GM18507 (cell line): ENCODE results near the gene TRAF3.
"Not testable (repeated sequence)": the region's sequence is repeated elsewhere in the genome, so short reads cannot be mapped to it uniquely, and the experiment has no call there.

Experiments
- DNase-seq: peaks from one replicate; pipeline ENCODE4 v3.0.0; 2011; ENCODE audit warnings: low read depth; ENCODE audit not compliant: insufficient read length; ENCODE audit errors: extremely low spot score
- FAIRE-seq: peaks from 2 replicates; lab custom pipeline; 2011; peaks lifted over from hg19 to GRCh38; lab: Jason Lieb, UNC

Gene TRAF3

DNA sequence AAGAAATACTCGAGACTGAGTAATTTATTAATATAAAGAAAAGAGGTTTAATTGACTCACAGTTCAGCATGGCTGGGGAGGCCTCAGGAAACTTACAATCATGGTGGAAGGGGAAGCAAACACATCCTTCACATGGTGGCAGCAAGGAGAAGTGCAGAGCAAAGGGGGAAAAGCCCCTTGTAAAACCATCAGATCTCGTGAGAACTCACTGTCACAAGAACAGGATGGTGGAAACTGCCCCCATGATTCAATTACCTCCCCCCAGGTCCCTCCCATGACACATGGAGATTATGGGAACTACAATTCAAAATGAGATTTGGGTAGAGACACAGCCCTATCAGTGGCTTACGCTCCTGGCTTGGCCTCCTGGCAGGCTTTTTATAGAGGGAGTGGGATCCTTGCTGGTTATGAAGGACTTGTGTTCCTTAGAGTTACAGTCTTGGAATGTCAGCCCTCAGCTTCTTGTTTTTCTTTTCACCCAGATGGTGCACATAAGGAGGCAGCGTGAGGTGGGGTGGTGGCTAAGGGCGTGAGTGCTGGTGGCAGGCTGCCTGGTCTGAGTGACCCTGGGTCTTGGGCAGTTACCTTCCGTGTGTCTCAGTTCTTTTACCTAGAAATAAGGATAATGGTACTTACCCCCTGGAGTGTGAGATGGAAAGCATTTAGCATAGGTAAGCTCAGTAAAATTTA, 25.7 kb downstream of the TRAF3 start:
- no peak for FAIRE-seq
- DNase-seq, result no peak

DNA sequence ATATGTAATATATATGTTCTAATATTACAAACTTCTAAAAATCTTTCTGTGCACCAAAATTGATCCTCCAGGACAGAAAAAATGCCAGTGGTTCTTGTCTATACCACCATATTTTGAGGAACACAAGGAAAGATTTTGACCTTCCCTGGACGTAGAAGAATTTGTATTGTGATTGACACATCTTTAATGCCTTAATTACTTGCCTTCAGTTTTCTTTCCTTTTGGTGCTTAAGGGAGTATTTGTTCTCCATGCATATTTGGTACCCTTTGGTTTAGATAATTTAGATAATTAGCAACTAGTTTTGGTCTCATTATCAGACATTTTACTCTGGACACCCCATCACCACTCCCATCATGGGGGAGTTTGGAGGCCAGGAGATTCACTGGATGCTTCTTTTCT, 27.6 kb downstream of the TRAF3 start:
- DNase-seq, result no peak
- no peak for FAIRE-seq

DNA sequence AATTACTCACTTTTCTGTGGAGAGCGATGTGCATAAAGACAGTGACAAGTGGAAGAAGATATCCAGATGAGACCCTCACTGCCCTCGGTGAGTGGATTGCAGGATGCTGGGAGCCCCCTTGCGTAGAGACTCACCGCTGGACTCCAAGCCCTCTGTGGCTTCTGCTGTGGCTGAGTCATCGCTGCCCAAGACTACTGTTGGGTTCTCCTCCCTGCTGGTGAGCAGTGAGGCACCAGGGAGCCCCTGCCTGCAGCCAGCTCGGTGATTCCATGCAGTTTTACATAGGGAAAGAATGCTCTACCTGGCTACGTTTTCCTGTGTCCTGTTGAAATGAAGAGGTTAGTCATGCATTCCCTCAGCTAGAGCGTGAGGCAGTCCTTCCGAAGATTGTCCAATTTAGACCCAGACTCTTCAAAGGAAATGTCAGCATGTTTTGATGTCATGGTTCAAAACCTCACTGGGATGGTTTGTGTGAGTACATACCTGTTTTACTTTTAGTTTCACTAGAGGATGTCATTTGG, 28.2 kb downstream of the TRAF3 start:
- DNase-seq (no peak), FAIRE-seq (peak; percentile 83)

DNA sequence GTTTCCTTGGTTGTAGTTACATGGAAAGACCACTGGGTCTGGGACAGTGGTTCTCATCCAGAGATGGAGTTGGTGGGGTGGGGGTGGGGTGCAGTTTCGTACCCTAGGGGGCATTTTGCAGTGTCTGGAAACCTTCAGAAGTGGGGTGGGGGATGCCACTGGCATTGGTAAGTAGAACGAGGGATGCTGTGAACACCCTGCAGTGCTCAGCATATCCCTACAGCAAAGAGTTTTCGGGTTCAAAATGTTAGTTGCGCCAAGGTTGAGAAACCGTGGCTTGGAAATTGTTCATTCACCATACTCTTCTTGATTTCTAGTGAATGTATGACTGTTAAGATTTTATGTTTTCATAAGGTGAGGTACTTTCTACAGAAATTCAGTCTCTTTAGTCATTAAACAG, 28.7 kb downstream of the TRAF3 start:
- FAIRE-seq, result peak; percentile 59
- DNase-seq, result no peak

DNA sequence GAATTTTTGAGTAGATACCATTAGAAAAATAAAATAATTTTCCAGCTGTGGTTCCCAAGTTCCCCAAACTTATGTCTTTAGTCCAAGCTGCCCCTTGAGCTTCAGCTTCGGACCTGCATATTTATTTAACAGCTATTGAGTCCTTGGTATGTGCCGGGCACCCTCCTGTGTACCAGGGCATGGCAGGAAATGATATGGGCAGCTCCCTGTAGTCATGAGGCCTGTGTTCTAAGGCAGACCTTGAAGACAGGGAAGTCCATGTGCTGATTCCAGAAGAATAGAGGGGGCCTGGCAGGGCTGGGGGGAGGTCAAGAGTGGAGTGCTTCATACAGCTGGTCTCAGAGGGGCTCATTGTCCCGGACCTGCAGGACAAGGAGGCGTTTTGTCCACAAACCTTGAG, 29.2 kb downstream of the TRAF3 start:
- no peak for DNase-seq
- FAIRE-seq, result peak; percentile 33

DNA sequence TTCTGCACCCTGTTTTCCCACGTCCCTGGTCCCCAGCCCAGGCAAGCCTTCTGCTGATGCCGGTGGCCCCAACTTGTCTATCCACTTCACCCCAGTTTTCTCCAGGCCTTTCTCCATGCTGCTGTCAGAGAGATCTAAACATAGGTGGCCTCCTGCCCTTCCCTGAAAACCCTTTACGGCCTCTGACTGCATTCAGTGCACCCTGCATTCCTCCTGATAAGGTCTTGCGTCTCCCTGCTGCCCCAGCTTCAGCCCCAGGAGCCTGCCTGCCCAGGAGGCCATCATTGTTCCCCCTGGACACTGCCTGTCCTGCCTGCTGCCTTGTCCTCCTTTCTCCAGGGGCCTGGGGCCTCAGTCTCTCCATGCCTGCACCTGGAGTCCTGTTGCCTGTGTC, 29.8 kb downstream of the TRAF3 start:
- DNase-seq (no peak), FAIRE-seq (no peak)

DNA sequence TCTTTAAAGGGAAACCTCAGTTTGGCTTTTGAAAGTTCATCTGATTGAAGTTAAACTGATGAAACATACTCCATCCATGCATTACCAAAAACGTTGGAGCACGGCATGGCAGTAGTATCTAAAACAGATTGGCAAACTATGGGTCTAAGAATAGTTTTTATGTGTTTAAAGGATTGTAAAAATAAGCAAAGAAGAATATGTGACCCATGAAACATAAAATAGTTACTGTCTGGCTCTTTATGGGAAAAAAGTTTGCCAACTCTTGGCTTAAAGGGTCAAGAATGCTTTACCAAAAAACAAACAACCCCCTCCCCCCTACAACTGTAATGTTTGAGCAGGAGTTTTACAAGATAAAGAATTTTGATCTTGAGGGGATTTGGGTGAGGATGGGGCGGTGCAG, 32.6 kb downstream of the TRAF3 start:
- DNase-seq (no peak), FAIRE-seq (no peak)

DNA sequence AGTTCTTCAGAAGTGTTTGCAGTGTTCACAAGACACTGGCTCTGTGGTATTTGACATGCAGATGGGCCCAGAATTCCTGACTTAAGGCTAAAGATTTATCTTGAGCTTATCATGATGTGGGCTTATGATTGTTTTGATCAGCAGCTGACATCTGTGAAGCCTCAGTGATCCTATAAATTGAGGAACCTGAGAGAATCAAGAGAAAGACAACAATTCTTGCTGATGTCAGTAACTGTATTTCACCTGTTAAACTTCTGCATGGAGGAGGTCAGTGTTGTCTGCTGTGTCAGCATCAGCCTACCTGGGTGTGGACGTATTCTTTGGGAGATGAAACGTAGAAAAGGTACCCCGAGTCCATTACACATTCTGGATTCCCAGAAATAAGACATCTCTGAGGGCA, 33.3 kb downstream of the TRAF3 start:
- DNase-seq, result no peak
- peak; percentile 36 for FAIRE-seq

DNA sequence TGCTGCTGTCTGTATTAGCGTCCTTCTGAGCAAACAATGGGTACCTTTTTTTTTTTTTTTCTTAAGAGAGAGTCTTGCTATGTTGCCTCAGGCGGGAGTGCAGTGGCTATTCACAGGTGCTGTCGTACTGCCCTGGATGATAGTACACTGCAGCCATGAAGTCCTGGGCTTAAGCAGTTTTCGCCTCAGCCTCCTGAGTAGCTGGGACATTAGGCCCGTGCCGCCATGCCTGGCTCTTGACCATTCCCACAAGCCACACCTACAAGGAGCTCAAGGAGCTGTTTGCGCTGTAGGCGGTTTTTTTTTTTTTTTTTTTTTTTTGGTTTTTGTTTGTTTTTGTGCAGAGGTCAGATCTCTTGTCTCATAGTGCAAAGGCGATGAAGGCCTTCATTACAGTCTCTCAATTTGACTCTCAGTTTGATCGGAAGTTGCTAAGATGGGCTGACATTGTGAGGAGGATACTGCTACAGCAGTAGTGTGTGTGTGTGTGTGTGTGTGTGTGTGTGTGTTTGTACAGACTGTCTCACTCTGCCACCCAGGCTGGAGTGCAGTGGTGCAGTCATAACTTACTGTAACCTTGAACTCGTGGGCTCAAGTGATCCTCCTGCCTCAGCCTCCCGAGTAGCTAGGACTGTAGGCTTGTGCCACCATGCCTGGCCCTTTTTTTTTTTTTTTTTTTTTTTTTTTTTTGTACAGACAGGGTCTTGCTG, 34.2 kb downstream of the TRAF3 start:
- DNase-seq, result no peak
- FAIRE-seq, result no peak

DNA sequence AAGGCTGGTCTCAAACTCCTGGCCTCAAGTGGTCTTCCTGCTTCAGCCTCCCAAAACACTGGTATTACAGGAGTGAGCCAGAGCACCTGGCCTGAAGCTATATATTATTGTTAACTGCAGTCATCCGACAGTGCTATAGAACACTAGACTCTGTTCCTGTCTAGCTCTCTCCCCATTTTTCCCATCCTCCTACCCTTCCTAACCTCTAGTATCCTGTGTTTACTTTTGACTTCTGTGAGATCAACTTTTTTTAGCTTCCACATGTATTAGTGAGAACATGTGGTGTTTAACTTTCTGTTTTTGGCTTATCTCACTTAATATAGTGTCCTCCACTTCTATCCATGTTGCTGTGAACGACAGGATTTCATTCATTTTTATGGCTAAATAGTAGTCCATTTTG, 34.7 kb downstream of the TRAF3 start:
- FAIRE-seq (no peak), DNase-seq (no peak)

DNA sequence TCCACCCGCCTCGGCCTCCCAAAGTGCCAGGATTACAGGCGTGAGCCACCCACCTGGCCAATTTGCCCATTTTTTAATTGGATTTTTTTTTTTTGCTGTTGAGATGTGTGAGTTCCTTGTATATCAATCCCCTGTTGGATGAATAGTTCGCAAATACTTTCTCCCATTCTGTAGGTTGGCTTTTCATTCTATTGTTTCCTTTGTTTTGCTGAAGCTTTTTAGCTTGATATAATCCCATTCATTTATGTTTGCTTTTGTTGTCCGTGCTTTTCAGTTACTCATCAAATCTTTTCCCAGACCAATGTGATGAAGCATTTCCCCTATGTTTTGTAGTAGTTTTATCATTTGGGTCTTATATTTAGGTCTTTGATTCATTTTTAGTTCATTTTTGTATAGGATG, 36.4 kb downstream of the TRAF3 start:
- DNase-seq (no peak), FAIRE-seq (no peak)

DNA sequence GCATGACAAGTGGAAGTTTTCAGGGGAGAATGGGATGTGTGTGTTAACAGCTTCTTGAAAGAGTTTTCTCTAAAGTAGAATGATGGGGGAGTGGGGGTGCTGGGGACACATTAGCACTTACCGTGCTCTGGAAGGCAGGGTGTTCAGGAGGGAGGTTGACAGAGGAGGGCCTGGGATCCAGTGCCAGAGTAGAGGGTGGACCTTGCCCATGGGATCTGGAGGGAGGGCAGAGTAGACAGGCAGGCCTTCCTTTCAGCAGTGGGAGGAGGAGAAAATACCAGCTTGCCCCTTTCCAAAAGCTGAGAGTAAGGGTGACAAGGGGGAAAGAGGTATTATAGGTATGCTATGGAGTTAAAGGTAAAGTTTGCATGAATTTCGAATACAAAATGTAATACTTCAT, 40.1 kb downstream of the TRAF3 start:
- DNase-seq (no peak), FAIRE-seq (no peak)

DNA sequence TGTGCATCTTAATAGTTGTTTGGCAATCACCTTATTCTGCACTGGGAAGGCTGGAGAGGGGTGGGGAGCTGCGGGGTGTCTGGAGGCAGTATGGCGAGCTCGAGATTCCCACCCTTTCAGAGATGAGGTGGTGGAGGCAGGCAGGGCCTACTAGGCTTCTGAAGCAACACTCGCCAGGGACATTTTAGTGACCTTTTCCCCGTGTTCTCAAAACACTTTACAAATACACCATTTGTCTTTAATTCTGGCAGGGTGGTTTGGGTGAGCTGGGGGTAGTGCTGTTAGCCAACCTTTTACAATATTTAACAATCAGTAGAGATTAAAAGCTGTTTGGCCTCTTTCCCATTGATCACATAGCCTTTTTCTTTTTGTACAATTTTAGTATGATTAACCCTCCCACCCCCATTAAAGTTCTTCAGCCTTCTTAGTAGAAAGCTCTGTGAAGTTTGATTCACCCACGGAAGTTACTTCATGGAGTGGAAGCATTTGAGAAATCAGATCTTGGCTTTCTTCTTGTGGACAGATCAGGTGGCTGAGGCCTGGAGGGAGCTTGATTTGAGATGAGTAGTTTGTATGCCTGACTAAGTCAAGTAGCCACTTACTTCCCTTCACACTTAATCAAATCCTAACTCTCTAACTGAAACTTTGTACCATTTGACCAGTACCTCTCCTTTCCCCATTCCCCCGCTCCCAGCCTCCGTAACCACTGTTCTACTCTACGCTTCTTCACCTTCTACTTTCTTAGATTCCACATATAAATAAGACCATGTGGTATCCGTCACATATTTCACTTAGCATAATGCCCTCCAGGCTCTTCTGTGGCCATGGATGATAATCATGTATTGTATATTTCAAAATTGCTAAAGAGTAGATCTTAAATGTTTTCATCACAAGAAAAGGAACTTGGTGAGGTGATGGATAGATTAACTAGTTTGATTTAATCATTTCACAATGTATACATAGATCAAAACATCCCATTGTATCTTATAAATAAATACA, 41.0 kb downstream of the TRAF3 start:
- DNase-seq, result no peak
- FAIRE-seq, result peak; percentile 92

DNA sequence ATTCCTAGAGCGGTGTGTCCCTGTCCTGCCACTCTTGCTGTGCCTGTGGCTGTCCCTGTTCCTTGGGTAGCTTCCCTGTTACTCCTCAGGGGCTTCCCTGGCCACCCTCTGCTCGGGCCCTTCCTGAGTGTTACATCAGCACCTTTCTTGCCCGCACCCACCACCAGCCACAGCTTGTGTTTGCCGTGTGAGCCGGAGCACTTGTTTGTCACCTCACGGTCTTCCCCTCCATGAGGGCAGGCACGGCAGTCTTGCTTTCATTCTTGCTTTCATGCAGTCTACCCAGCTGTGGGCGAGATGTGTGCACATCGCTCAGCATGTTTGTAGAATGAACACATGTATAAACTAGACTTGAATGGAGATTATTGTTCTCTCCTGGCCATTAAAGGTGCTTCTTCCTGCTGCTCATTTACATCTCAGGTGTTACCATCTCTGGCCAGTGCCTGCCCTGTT, 42.0 kb downstream of the TRAF3 start:
- DNase-seq (no peak), FAIRE-seq (peak; percentile 98)

DNA sequence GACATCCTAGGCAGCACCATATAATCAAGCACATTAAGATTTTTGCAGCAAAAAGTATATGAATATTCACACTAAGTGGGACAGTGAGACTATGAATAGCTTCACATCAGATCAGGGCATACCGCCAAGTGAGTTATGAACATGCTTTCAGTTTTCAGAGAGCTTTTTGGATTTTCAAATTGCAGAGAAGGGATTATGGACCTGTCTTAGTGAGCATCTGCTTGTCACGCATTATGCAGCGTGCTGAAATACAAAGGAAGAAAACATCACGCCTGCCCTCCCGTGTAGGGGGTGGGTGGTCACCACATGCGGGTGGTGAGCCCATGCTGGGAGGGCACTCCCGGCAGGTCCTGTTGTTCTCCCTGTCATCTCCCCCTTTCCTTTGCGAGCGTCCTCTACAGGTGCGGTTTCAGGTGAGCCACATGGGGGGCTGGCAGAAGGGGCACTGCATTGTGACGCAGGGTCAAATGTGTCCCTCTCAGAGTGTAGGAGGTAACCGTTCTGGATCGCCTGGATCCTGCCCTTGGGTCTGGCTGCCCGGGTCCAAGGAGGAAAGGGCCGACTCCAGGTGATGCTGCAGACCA, 42.6 kb downstream of the TRAF3 start:
- DNase-seq (no peak), FAIRE-seq (no peak)

DNA sequence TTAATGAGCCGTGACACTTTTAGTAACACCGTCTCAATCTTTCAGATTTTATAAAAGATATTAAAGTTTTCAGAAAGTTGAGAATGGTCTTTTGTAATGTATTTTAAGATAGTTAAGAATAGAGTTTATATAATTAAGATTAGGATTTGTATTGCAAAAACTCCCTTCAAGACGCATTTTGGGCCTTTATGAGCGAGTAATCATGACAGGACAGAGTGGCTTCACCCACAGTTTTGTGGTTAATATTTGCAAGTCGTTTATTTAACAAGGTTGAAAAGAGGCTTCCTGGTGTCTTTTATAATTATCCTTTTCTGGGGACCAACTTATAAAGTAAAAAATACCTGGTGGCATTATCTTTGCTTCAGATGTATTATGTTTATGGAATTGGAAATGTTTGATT, 44.0 kb downstream of the TRAF3 start:
- no peak for FAIRE-seq
- DNase-seq, result no peak

DNA sequence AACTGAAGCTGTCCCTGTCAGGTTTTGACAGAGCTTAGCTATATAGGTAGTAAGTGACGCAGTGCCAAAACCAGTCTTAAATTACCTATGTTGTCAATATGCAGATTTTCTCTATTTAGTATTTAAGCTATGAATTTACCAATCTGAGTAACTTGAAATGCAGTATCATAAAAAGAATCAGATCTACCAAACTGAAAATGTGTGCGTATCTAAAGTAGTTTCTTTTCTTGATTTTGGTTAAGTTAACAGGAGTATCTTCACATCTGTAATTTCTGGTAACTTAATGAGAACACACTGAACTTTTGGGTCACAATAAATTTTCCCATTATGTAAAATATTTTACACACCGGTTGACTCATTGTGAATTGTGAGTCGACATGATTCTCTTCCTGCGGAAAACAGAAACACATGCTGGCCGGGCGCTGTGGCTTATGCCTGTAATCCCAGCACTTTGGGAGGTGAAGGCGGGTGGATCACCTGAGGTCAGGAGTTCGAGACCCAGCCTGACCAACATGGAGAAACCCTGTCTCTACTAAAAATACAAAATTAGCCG, 45.1 kb downstream of the TRAF3 start:
- FAIRE-seq, result peak; percentile 63
- no peak for DNase-seq

DNA sequence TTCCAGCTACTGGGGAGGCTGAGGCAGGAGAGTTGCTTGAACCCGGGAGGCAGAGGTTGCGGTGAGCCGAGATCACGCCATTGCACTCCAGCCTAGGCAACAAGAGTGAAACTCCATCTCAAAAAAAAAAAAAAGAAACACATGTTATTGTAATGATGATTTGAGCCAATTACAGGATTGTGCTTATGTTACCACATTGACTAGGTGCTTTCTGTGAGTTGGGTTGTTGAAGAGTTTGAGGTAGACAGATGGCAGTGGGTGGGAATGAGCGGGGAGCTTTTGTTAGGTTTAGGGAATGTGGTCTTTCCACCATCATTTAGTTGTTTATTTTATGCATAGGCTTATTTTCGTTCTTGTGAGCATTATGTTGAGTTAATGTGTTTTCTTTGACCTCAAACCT, 45.6 kb downstream of the TRAF3 start:
- not testable (repeated sequence) for FAIRE-seq, DNase-seq

DNA sequence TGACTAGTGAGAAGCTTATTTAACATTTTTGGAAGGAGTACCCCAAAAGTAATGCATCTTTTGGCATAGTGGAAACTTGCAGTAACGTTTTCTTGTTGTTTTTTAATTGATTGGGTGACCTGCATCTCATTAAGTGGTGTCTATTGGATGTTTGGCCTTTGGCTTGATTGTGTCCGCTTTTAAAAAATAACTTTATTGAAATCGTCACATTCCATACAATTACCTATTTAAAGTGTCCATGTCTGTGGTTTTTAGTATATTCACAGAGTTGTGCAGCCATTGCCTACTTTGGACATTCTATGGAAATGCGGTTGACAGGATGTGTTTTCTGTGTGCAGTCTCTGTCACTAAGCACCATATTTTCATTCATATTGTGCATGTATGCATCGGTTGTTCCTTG, 46.3 kb downstream of the TRAF3 start:
- FAIRE-seq, result no peak

More for the DNA sequence above, 46.3 kb downstream of the TRAF3 start:
- DNase-seq, result no peak
